WTC11 (cell line): Measurements from ENCODE around the gene DUSP1. TPM values are rescaled to one million over a fixed set of nuclear protein-coding genes. Genes with fewer than 3 reads are reported as not detected.

ENCODE experiments used
- ATAC-seq: fragments of 200-7000 bp; cut with Tn5 transposase; 2 replicates; pipeline ENCODE4 v1.10.0; 2021; ENCODE audit warnings: mild to moderate bottlenecking, moderate library complexity
- CTCF ChIA-PET: fragments of 300-600 bp; sonication (Branson Sonifier 250); formaldehyde crosslinking; loops from one replicate; lab custom pipeline; 2021; ENCODE audit warnings: antibody characterized with exemption; lab: Charles Lee
- POLR2A ChIA-PET: fragments of 350-600 bp; sonication (Branson Sonifier 250); formaldehyde crosslinking; loops from one replicate; lab custom pipeline; 2021; ENCODE audit warnings: antibody characterized with exemption; lab: Charles Lee
- DNase-seq: peaks from one replicate; pipeline ENCODE4 v3.0.0; 2021; ENCODE audit warnings: low spot score
- H3K27ac Mint-ChIP-seq: 2 replicates; pipeline ENCODE4 v1.8.0; 2021; ENCODE audit warnings: mixed read lengths
- H3K27me3 Mint-ChIP-seq: 2 replicates; pipeline ENCODE4 v1.8.0; 2021; ENCODE audit warnings: low read depth, mild to moderate bottlenecking, moderate library complexity, mixed read lengths
- H3K36me3 Mint-ChIP-seq: 2 replicates; pipeline ENCODE4 v1.8.0; 2021; ENCODE audit warnings: mixed read lengths
- H3K4me1 Mint-ChIP-seq: 2 replicates; pipeline ENCODE4 v1.8.0; 2022; ENCODE audit warnings: mixed read lengths
- H3K4me3 Mint-ChIP-seq: 2 replicates; pipeline ENCODE4 v1.8.0; 2021; ENCODE audit warnings: mild to moderate bottlenecking, moderate library complexity, mixed read lengths
- H3K9me3 Mint-ChIP-seq: 2 replicates; pipeline ENCODE4 v1.8.0; 2021; ENCODE audit warnings: mixed read lengths
- AFF4 ChIP-seq: sonication (generic); formaldehyde crosslinking; IDR thresholded peaks from 2 replicates; pipeline ENCODE4 v1.8.1; 2023; ENCODE audit warnings: mild to moderate bottlenecking, missing genetic modification reagents, borderline replicate concordance
- AR ChIP-seq: fragments of 250-450 bp; sonication (Bioruptor Pico); IDR thresholded peaks from 2 replicates; pipeline ENCODE4 v1.9.0; 2021; ENCODE audit warnings: mild to moderate bottlenecking
- ATF2 ChIP-seq: sonication (generic); formaldehyde crosslinking; IDR thresholded peaks from 2 replicates; pipeline ENCODE4 v1.8.1; 2022; ENCODE audit warnings: low read depth, missing genetic modification reagents, borderline replicate concordance
- CREB1 ChIP-seq: sonication (generic); formaldehyde crosslinking; IDR thresholded peaks from 2 replicates; pipeline ENCODE4 v1.8.0; 2023; ENCODE audit warnings: mild to moderate bottlenecking, missing genetic modification reagents
- E2F5 ChIP-seq: sonication (generic); formaldehyde crosslinking; IDR thresholded peaks from 2 replicates; pipeline ENCODE4 v1.8.1; 2022; ENCODE audit warnings: mild to moderate bottlenecking, moderate library complexity, missing genetic modification reagents
- EMX1 ChIP-seq: fragments of 250-450 bp; sonication (Bioruptor Pico); IDR thresholded peaks from 2 replicates; pipeline ENCODE4 v1.8.0; 2021; ENCODE audit warnings: mild to moderate bottlenecking
- FOXP4 ChIP-seq: sonication (generic); formaldehyde crosslinking; IDR thresholded peaks from 2 replicates; pipeline ENCODE4 v1.8.0; 2022; ENCODE audit warnings: mild to moderate bottlenecking, missing genetic modification reagents
- HMGXB4 ChIP-seq: sonication (generic); formaldehyde crosslinking; IDR thresholded peaks from 2 replicates; pipeline ENCODE4 v1.8.1; 2023; ENCODE audit warnings: mild to moderate bottlenecking, moderate library complexity, missing genetic modification reagents
- MLX ChIP-seq: sonication (generic); formaldehyde crosslinking; IDR thresholded peaks from 2 replicates; pipeline ENCODE4 v1.8.1; 2023; ENCODE audit warnings: mild to moderate bottlenecking, missing genetic modification reagents, moderate library complexity
- TP53 ChIP-seq: sonication (generic); formaldehyde crosslinking; IDR thresholded peaks from 2 replicates; pipeline ENCODE4 v1.8.1; 2023; ENCODE audit warnings: mild to moderate bottlenecking, missing genetic modification reagents
- ZNF263 ChIP-seq: sonication (generic); formaldehyde crosslinking; IDR thresholded peaks from 2 replicates; pipeline ENCODE4 v1.8.1; 2022; ENCODE audit warnings: low read depth, mild to moderate bottlenecking, moderate library complexity, missing genetic modification reagents
- ZNF317 ChIP-seq: sonication (generic); formaldehyde crosslinking; IDR thresholded peaks from 2 replicates; pipeline ENCODE4 v1.8.1; 2023; ENCODE audit warnings: low read depth, mild to moderate bottlenecking, moderate library complexity, missing genetic modification reagents, borderline replicate concordance
- total RNA-seq: library from RNA; stranded (reverse); gene quantifications from 3 replicates; pipeline ENCODE4 v1.2.3, GENCODE V29; 2021

Gene DUSP1
- total RNA-seq, 1 experiment from 2014 or later = 9.5 TPM

GRCh38 chr5:172819569-172819968, 48.6 kb upstream of the DUSP1 start (continued):
- TF ChIP-seq MLX (CRISPR knock-in tag) = no peak
- TF ChIP-seq TP53 (CRISPR knock-in tag) = no peak
- TF ChIP-seq HMGXB4 = no peak
- TF ChIP-seq ZNF263 (CRISPR knock-in tag) = no peak
- TF ChIP-seq FOXP4 (CRISPR knock-in tag) = no peak
- no peak for TF ChIP-seq CREB1 (CRISPR knock-in tag)
- no peak for TF ChIP-seq EMX1 (CRISPR knock-in tag)

GRCh38 chr5:172818081-172818480, 47.1 kb upstream of the DUSP1 start:
- no peak for TF ChIP-seq ATF2
- no peak for TF ChIP-seq AFF4 (CRISPR knock-in tag)
- no peak for TF ChIP-seq ZNF317 (CRISPR knock-in tag)
- TF ChIP-seq AR (CRISPR knock-in tag) = no peak
- no peak for TF ChIP-seq E2F5 (CRISPR knock-in tag)
- POLR2A ChIA-PET = no interaction called here
- CTCF ChIA-PET = no interaction called here

More at GRCh38 chr5:172818081-172818480, 47.1 kb upstream of the DUSP1 start:
- Mint-ChIP-seq H3K9me3 (no peaks in the 10 kb centered on the region), H3K27ac (no peak overlapping the region), H3K36me3 (no peaks in the 10 kb centered on the region), H3K4me1 (no peaks in the 10 kb centered on the region), H3K4me3 (no peak overlapping the region), H3K27me3 (peaks cover 35% of the 10 kb centered on the region)
- DNase-seq = no peak
- ATAC-seq = no peak
